Activated T-helper 9 cell treated with anti-CD3 and anti-CD28 coated beads, Interleukin-2, amount 50 U/mL, for 16 hours (primary cell): ENCODE results near the gene HMGCS2.

Experiments
- DNase-seq: peaks from one replicate; pipeline ENCODE4 v3.0.0-alpha.2; 2020; ENCODE audit warnings: low read depth

HMGCS2 gene

GRCh38 chr1:119768778-119769177, at the start of gene HMGCS2:
HMGCS2 (minus strand) TSS chr1:119768905; CDS start chr1:119768844, 61 bp downstream.
- DNase-seq, result no peak

- DNase-seq, result no peak
Observed at GRCh38 chr1:119818181-119818580, 49.5 kb upstream of the HMGCS2 start.

- DNase-seq, result no peak
Observed at GRCh38 chr1:119816407-119816806, 47.7 kb upstream of the HMGCS2 start.

- DNase-seq, result no peak
Observed at GRCh38 chr1:119815928-119816327, 47.2 kb upstream of the HMGCS2 start.

- no peak for DNase-seq
Observed at GRCh38 chr1:119815361-119815760, 46.7 kb upstream of the HMGCS2 start.

GRCh38 chr1:119814288-119814687, 45.6 kb upstream of the HMGCS2 start:
- DNase-seq, result no peak

GRCh38 chr1:119811985-119812557, 43.4 kb upstream of the HMGCS2 start:
- DNase-seq, result no peak

GRCh38 chr1:119811387-119811786, 42.7 kb upstream of the HMGCS2 start, which contains the start of gene REG4:
REG4 (minus strand) TSS chr1:119811460; CDS start chr1:119808769, 2,691 bp downstream.
- DNase-seq, result no peak

GRCh38 chr1:119808972-119809550, 40.4 kb upstream of the HMGCS2 start:
- peak; percentile 41 for DNase-seq

- no peak for DNase-seq
Observed at GRCh38 chr1:119808491-119808890, 39.8 kb upstream of the HMGCS2 start.

GRCh38 chr1:119806489-119806888, 37.8 kb upstream of the HMGCS2 start:
- no peak for DNase-seq

- DNase-seq, result no peak
Observed at GRCh38 chr1:119805746-119806145, 37.0 kb upstream of the HMGCS2 start.

- no peak for DNase-seq
Observed at GRCh38 chr1:119805247-119805646, 36.5 kb upstream of the HMGCS2 start.

GRCh38 chr1:119799599-119800177, 31.0 kb upstream of the HMGCS2 start:
- no peak for DNase-seq

GRCh38 chr1:119799003-119799402, 30.3 kb upstream of the HMGCS2 start:
- DNase-seq, result no peak

GRCh38 chr1:119797606-119798005, 28.9 kb upstream of the HMGCS2 start:
- DNase-seq, result no peak

- DNase-seq, result no peak
Observed at GRCh38 chr1:119797162-119797561, 28.5 kb upstream of the HMGCS2 start.

- no peak for DNase-seq
Observed at GRCh38 chr1:119795261-119796200, 26.8 kb upstream of the HMGCS2 start.

GRCh38 chr1:119794876-119795240, 26.2 kb upstream of the HMGCS2 start:
- no peak for DNase-seq

GRCh38 chr1:119794230-119794875, 25.6 kb upstream of the HMGCS2 start:
- DNase-seq, result no peak

- DNase-seq, result no peak
Observed at GRCh38 chr1:119791377-119791776, 22.7 kb upstream of the HMGCS2 start.
